Activated CD8-positive, alpha-beta memory T cell treated with anti-CD3 and anti-CD28 coated beads for 4 hours (primary cell): Measurements from ENCODE around the gene KLF2.

ENCODE experiments used
- DNase-seq, 2 donors: peaks; one replicate each; pipeline ENCODE4 v3.0.0-alpha.2; 2020; ENCODE audit warnings: low read depth in 2 of 2

Gene KLF2

DNA sequence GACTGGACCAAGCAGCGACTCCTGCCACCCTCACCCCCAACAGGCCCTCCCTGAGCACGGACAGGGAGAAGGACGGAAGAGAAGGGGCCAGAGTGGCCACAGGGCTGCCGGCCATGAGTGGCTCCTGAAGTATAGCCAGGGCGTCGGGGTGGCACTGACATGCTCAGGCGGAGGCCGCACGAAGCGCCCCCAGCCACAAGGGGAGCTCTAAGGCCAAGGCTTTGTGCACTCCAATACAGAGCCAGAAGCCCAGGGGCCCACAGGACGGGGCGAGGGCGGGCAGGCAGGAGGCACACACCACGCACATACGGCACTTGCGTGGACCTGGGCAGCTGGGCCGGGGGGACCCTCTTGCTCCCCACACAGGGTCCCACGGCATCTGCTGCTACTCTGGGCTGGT lies 52.0 kb downstream of the KLF2 start:
- DNase-seq: no peak

GRCh38 chr19:16377521-16377920 lies 52.9 kb downstream of the KLF2 start:
- no peak for DNase-seq
